GM03348 (cell line): Measurements from ENCODE around the gene TNIP3.
A peak's percentile ranks its signal among the peaks of the same experiment; 100 is the strongest.

Experiments used
- DNase-seq: peaks from one replicate; pipeline ENCODE4 v3.0.0; 2012; ENCODE audit warnings: low spot score

The TNIP3 gene

GRCh38 chr4:121139533-121140222 lies 24.4 kb downstream of the TNIP3 start:
- peak; percentile 39 for DNase-seq

- no peak for DNase-seq
Observed at GRCh38 chr4:121138039-121138825, 25.9 kb downstream of the TNIP3 start.

GRCh38 chr4:121130326-121130660 lies 33.8 kb downstream of the TNIP3 start:
- DNase-seq: no peak

- DNase-seq: no peak
Observed at GRCh38 chr4:121129606-121130325, 34.4 kb downstream of the TNIP3 start.

- no peak for DNase-seq
Observed at GRCh38 chr4:121127100-121127499, 37.0 kb downstream of the TNIP3 start.

GRCh38 chr4:121126449-121127006 lies 37.6 kb downstream of the TNIP3 start:
- DNase-seq: no peak

GRCh38 chr4:121125498-121125885 lies 38.6 kb downstream of the TNIP3 start:
- no peak for DNase-seq

GRCh38 chr4:121122661-121123060 lies 41.5 kb downstream of the TNIP3 start:
- DNase-seq: no peak

GRCh38 chr4:121119715-121120114 lies 44.4 kb downstream of the TNIP3 start:
- no peak for DNase-seq

- no peak for DNase-seq
Observed at GRCh38 chr4:121118344-121118743, 45.8 kb downstream of the TNIP3 start.

GRCh38 chr4:121114756-121115155 lies 49.4 kb downstream of the TNIP3 start:
- DNase-seq: no peak

- peak; percentile 14 for DNase-seq
Observed at GRCh38 chr4:121112530-121112929, 51.6 kb downstream of the TNIP3 start.

- DNase-seq: no peak
Observed at GRCh38 chr4:121108557-121108956, 55.6 kb downstream of the TNIP3 start.

- no peak for DNase-seq
Observed at GRCh38 chr4:121107507-121107906, 56.6 kb downstream of the TNIP3 start.

- DNase-seq: no peak
Observed at GRCh38 chr4:121100093-121100775, 63.9 kb downstream of the TNIP3 start.

GRCh38 chr4:121098266-121098665 lies 65.9 kb downstream of the TNIP3 start:
- DNase-seq: no peak

GRCh38 chr4:121096629-121097028 lies 67.5 kb downstream of the TNIP3 start:
- DNase-seq: peak; percentile 54

- no peak for DNase-seq
Observed at GRCh38 chr4:121096191-121096590, 67.9 kb downstream of the TNIP3 start.

- DNase-seq: no peak
Observed at GRCh38 chr4:121094297-121094966, 69.7 kb downstream of the TNIP3 start.

- no peak for DNase-seq
Observed at GRCh38 chr4:121093261-121093660, 70.9 kb downstream of the TNIP3 start.

- DNase-seq: no peak
Observed at GRCh38 chr4:121091941-121092340, 72.2 kb downstream of the TNIP3 start.

- no peak for DNase-seq
Observed at GRCh38 chr4:121088867-121089266, 75.3 kb downstream of the TNIP3 start.
